SK-N-SH treated with all-trans-retinoic acid at 6 μM for 48 hours (cell line): ENCODE measurements around the gene ARMH3.

ENCODE experiments used
- ATAC-seq: fragments of 200-7000 bp; cut with Tn5 transposase; 3 replicates; pipeline ENCODE4 v1.9.1; 2020; ENCODE audit warnings: mild to moderate bottlenecking, moderate library complexity
- ARNTL ChIP-seq: fragments of 450-650 bp; formaldehyde crosslinking; IDR thresholded peaks from 2 replicates; pipeline ENCODE4 v1.5.0; 2020; ENCODE audit warnings: low read depth, mild to moderate bottlenecking, moderate library complexity, borderline replicate concordance
- BACH2 ChIP-seq: fragments of 250-450 bp; sonication (Bioruptor Pico); IDR thresholded peaks from 2 replicates; pipeline ENCODE4 v1.9.0; 2021; ENCODE audit warnings: mild to moderate bottlenecking, borderline replicate concordance
- CSDC2 ChIP-seq: fragments of 250-450 bp; sonication (Bioruptor Pico); IDR thresholded peaks from 2 replicates; pipeline ENCODE4 v1.5.0; 2020; ENCODE audit warnings: mild to moderate bottlenecking, moderate library complexity
- ESRRG ChIP-seq: fragments of 250-450 bp; sonication (Bioruptor Pico); IDR thresholded peaks from 2 replicates; pipeline ENCODE4 v1.6.1; 2021; ENCODE audit warnings: mild to moderate bottlenecking
- GLIS3 ChIP-seq: fragments of 250-450 bp; sonication (Bioruptor Pico); IDR thresholded peaks from 2 replicates; pipeline ENCODE4 v1.5.0; 2020; ENCODE audit warnings: mild to moderate bottlenecking, moderate library complexity
- ISL1 ChIP-seq: fragments of 250-450 bp; sonication (Bioruptor Pico); IDR thresholded peaks from 2 replicates; pipeline ENCODE4 v2.1.2; 2022; ENCODE audit warnings: mild to moderate bottlenecking, moderate library complexity
- OSR1 ChIP-seq: fragments of 250-450 bp; sonication (Bioruptor Pico); IDR thresholded peaks from 2 replicates; pipeline ENCODE4 v1.8.0; 2022; ENCODE audit warnings: moderate library complexity, mild to moderate bottlenecking, inconsistent platforms
- POU6F1 ChIP-seq: fragments of 250-450 bp; sonication (Bioruptor Pico); IDR thresholded peaks from 2 replicates; pipeline ENCODE4 v1.8.0; 2021; ENCODE audit warnings: low read depth, mild to moderate bottlenecking, moderate library complexity, borderline replicate concordance
- PPARA ChIP-seq: fragments of 250-450 bp; sonication (Bioruptor Pico); IDR thresholded peaks from 2 replicates; pipeline ENCODE4 v1.5.0; 2020; ENCODE audit warnings: mild to moderate bottlenecking, borderline replicate concordance
- RARB ChIP-seq: fragments of 250-450 bp; sonication (Bioruptor Pico); IDR thresholded peaks from 2 replicates; pipeline ENCODE4 v1.8.0; 2021; ENCODE audit warnings: mild to moderate bottlenecking, moderate library complexity
- SNAI2 ChIP-seq: fragments of 250-450 bp; sonication (Bioruptor Pico); IDR thresholded peaks from 2 replicates; pipeline ENCODE4 v1.5.0; 2020; ENCODE audit warnings: mild to moderate bottlenecking, moderate library complexity
- TCF4 ChIP-seq: fragments of 250-450 bp; sonication (Bioruptor Pico); IDR thresholded peaks from 2 replicates; pipeline ENCODE4 v1.8.0; 2021; ENCODE audit warnings: mild to moderate bottlenecking, moderate library complexity, borderline replicate concordance
- TOX ChIP-seq: fragments of 250-450 bp; sonication (Bioruptor Pico); IDR thresholded peaks from 2 replicates; pipeline ENCODE4 v1.8.0; 2021; ENCODE audit warnings: mild to moderate bottlenecking, moderate library complexity, borderline replicate concordance
- ZC3H10 ChIP-seq: fragments of 250-450 bp; sonication (Bioruptor Pico); IDR thresholded peaks from 2 replicates; pipeline ENCODE4 v1.5.1; 2021; ENCODE audit warnings: mild to moderate bottlenecking, moderate library complexity
- ZFP3 ChIP-seq: fragments of 250-450 bp; sonication (Bioruptor Pico); IDR thresholded peaks from 2 replicates; pipeline ENCODE4 v1.5.0; 2020; ENCODE audit warnings: mild to moderate bottlenecking, moderate library complexity
- ZFP30 ChIP-seq: fragments of 450-650 bp; formaldehyde crosslinking; IDR thresholded peaks from 2 replicates; pipeline ENCODE4 v1.5.0; 2022; ENCODE audit warnings: mild to moderate bottlenecking, moderate library complexity
- ZNF565 ChIP-seq: fragments of 450-650 bp; formaldehyde crosslinking; conservative IDR thresholded peaks from 2 replicates; pipeline ENCODE4 v1.5.0; 2020; ENCODE audit warnings: low read depth, mild to moderate bottlenecking, moderate library complexity
- ZNF70 ChIP-seq: fragments of 450-650 bp; formaldehyde crosslinking; IDR thresholded peaks from 2 replicates; pipeline ENCODE4 v1.5.0; 2020; ENCODE audit warnings: mild to moderate bottlenecking, moderate library complexity
- ZNF8 ChIP-seq: fragments of 450-650 bp; formaldehyde crosslinking; IDR thresholded peaks from 2 replicates; pipeline ENCODE4 v1.5.0; 2020; ENCODE audit warnings: mild to moderate bottlenecking, moderate library complexity
- TF ChIP-seq, protein P1 (sequence below): fragments of 250-450 bp; sonication (Bioruptor Pico); IDR thresholded peaks from 2 replicates; pipeline ENCODE4 v1.5.0; 2020; ENCODE audit warnings: mild to moderate bottlenecking, moderate library complexity
- TF ChIP-seq, protein P2 (sequence below): fragments of 250-450 bp; sonication (Bioruptor Pico); IDR thresholded peaks from 2 replicates; pipeline ENCODE4 v1.5.1; 2021; ENCODE audit warnings: mild to moderate bottlenecking, moderate library complexity
- TF ChIP-seq, protein P3 (sequence below): fragments of 250-450 bp; sonication (Bioruptor Pico); IDR thresholded peaks from 2 replicates; pipeline ENCODE4 v1.8.0; 2020; ENCODE audit warnings: mild to moderate bottlenecking, moderate library complexity, borderline replicate concordance
- TF ChIP-seq, protein P4 (sequence below): fragments of 250-450 bp; sonication (Bioruptor Pico); IDR thresholded peaks from 2 replicates; pipeline ENCODE4 v1.5.1; 2020; ENCODE audit warnings: low read depth, mild to moderate bottlenecking, moderate library complexity

ARMH3 gene

GRCh38 chr10:101995451-101996063 is 60.4 kb downstream of the ARMH3 start:
- ATAC-seq: peak; percentile 71

DNA sequence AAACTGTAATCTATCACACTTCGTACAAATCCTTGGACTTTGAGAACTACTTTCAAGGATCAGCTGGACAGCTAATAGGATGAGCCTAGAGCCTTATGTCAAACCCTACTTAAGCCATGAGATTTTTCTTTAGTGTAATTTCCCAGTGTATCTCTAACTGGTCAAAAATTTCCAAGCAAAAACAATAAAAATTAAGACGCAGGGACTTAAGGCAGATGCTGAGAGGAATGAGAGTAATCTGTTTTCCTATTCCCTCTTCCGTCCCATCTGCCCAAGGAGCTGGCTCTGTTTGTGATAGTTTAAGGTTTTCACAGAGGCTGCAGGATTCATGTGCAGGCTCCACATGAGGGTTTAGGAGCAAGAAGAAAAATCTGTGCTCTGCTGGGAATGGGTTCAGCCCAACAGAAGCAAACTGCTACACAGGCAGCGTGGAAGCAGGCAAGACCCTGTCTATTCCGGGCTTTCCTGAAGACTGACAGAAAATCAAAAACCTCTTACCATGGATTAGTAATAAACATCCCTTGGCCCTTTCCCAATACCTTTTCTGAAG is 62.2 kb downstream of the ARMH3 start:
- TF ChIP-seq, protein P1, sequence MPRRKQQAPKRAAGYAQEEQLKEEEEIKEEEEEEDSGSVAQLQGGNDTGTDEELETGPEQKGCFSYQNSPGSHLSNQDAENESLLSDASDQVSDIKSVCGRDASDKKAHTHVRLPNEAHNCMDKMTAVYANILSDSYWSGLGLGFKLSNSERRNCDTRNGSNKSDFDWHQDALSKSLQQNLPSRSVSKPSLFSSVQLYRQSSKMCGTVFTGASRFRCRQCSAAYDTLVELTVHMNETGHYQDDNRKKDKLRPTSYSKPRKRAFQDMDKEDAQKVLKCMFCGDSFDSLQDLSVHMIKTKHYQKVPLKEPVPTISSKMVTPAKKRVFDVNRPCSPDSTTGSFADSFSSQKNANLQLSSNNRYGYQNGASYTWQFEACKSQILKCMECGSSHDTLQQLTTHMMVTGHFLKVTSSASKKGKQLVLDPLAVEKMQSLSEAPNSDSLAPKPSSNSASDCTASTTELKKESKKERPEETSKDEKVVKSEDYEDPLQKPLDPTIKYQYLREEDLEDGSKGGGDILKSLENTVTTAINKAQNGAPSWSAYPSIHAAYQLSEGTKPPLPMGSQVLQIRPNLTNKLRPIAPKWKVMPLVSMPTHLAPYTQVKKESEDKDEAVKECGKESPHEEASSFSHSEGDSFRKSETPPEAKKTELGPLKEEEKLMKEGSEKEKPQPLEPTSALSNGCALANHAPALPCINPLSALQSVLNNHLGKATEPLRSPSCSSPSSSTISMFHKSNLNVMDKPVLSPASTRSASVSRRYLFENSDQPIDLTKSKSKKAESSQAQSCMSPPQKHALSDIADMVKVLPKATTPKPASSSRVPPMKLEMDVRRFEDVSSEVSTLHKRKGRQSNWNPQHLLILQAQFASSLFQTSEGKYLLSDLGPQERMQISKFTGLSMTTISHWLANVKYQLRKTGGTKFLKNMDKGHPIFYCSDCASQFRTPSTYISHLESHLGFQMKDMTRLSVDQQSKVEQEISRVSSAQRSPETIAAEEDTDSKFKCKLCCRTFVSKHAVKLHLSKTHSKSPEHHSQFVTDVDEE: no peak
- TF ChIP-seq SNAI2 (CRISPR knock-in tag) (no peak), OSR1 (CRISPR knock-in tag) (no peak), PPARA (CRISPR knock-in tag) (no peak), ZFP30 (CRISPR knock-in tag) (no peak), ZFP3 (no peak), ZNF8 (no peak), POU6F1 (CRISPR knock-in tag) (no peak), TCF4 (CRISPR knock-in tag) (no peak), ZC3H10 (CRISPR knock-in tag) (no peak), BACH2 (no peak)

More at GRCh38 chr10:101995451-101996063, 60.4 kb downstream of the ARMH3 start:
- TF ChIP-seq ZFP3 (no peak), PPARA (CRISPR knock-in tag) (no peak), CSDC2 (CRISPR knock-in tag) (no peak), BACH2 (no peak), TCF4 (CRISPR knock-in tag) (no peak), OSR1 (CRISPR knock-in tag) (no peak), SNAI2 (CRISPR knock-in tag) (no peak), ESRRG (CRISPR knock-in tag) (no peak), ISL1 (CRISPR knock-in tag) (no peak), ZNF565 (CRISPR knock-in tag) (no peak), ZC3H10 (CRISPR knock-in tag) (no peak), ARNTL (no peak), ZFP30 (CRISPR knock-in tag) (no peak), TOX (CRISPR knock-in tag) (no peak), RARB (CRISPR knock-in tag) (no peak), GLIS3 (CRISPR knock-in tag) (no peak)
- TF ChIP-seq, protein P2, sequence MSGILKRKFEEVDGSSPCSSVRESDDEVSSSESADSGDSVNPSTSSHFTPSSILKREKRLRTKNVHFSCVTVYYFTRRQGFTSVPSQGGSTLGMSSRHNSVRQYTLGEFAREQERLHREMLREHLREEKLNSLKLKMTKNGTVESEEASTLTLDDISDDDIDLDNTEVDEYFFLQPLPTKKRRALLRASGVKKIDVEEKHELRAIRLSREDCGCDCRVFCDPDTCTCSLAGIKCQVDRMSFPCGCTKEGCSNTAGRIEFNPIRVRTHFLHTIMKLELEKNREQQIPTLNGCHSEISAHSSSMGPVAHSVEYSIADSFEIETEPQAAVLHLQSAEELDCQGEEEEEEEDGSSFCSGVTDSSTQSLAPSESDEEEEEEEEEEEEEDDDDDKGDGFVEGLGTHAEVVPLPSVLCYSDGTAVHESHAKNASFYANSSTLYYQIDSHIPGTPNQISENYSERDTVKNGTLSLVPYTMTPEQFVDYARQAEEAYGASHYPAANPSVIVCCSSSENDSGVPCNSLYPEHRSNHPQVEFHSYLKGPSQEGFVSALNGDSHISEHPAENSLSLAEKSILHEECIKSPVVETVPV: no peak
- TF ChIP-seq, protein P3, sequence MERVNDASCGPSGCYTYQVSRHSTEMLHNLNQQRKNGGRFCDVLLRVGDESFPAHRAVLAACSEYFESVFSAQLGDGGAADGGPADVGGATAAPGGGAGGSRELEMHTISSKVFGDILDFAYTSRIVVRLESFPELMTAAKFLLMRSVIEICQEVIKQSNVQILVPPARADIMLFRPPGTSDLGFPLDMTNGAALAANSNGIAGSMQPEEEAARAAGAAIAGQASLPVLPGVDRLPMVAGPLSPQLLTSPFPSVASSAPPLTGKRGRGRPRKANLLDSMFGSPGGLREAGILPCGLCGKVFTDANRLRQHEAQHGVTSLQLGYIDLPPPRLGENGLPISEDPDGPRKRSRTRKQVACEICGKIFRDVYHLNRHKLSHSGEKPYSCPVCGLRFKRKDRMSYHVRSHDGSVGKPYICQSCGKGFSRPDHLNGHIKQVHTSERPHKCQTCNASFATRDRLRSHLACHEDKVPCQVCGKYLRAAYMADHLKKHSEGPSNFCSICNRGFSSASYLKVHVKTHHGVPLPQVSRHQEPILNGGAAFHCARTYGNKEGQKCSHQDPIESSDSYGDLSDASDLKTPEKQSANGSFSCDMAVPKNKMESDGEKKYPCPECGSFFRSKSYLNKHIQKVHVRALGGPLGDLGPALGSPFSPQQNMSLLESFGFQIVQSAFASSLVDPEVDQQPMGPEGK: no peak
- TF ChIP-seq, protein P4, sequence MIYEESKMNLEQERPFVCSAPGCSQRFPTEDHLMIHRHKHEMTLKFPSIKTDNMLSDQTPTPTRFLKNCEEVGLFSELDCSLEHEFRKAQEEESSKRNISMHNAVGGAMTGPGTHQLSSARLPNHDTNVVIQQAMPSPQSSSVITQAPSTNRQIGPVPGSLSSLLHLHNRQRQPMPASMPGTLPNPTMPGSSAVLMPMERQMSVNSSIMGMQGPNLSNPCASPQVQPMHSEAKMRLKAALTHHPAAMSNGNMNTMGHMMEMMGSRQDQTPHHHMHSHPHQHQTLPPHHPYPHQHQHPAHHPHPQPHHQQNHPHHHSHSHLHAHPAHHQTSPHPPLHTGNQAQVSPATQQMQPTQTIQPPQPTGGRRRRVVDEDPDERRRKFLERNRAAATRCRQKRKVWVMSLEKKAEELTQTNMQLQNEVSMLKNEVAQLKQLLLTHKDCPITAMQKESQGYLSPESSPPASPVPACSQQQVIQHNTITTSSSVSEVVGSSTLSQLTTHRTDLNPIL (CRISPR knock-in tag): no peak

GRCh38 chr10:101993221-101993620 is 62.8 kb downstream of the ARMH3 start:
- TF ChIP-seq SNAI2 (CRISPR knock-in tag) (no peak), RARB (CRISPR knock-in tag) (no peak), ZNF565 (CRISPR knock-in tag) (no peak), TOX (CRISPR knock-in tag) (no peak), ZNF70 (CRISPR knock-in tag) (no peak)
- ATAC-seq: no peak

More for the DNA sequence above, 62.2 kb downstream of the ARMH3 start:
- no peak for ATAC-seq
